HCT116 (cell line): ENCODE data around the gene CRMP1. TPM values are rescaled to one million over a fixed set of nuclear protein-coding genes. Genes with fewer than 3 reads are reported as not detected.

Experiments used
- ATAC-seq: fragments of 200-7000 bp; cut with Tn5 transposase; 2 replicates; pipeline ENCODE4 v1.9.1; 2020; ENCODE audit warnings: mild to moderate bottlenecking, moderate library complexity
- BruUV-seq: library from RNA; stranded (reverse); fragments of 400-500 nt; replicated peaks from 2 replicates; lab custom pipeline; 2021; lab: Mats Ljungman, UMichigan
- CTCF ChIA-PET: fragments of 300-600 bp; sonication (Branson Sonifier 250); formaldehyde crosslinking; loops from one replicate; lab custom pipeline; 2021; ENCODE audit warnings: antibody characterized with exemption; lab: Charles Lee
- POLR2A ChIA-PET: fragments of 300-600, 350-600 bp; sonication (Branson Sonifier 250); formaldehyde crosslinking; loops from one replicate; lab custom pipeline; 2021; ENCODE audit warnings: antibody characterized with exemption; lab: Charles Lee
- RAD21 ChIA-PET, 2 experiments: fragments of 300-600 bp; sonication (Branson Sonifier 250); formaldehyde crosslinking; loops; one replicate each; lab custom pipeline; 2023; ENCODE audit warnings: low total read pairs in 2 of 2; ENCODE audit not compliant: uncharacterized antibody in 2 of 2, unreplicated experiment in 2 of 2, low non-redundant PET in 1 of 2; lab: Charles Lee
- DNase-seq: peaks from one replicate; pipeline ENCODE4 v3.0.0-alpha.2; 2010; ENCODE audit warnings: low read depth, low spot score
- H2AFZ ChIP-seq: fragments of 200-600 bp; shearing (Covaris generic), sonication (generic); 2 replicates; pipeline ENCODE4 v1.6.1; 2017; ENCODE audit warnings: low read depth, mixed run types, mixed read lengths, antibody characterized with exemption, low read length; ENCODE audit not compliant: poor library complexity, severe bottlenecking
- H3K27ac ChIP-seq: 2 replicates; pipeline ENCODE4 v1.5.1; 2012; ENCODE audit warnings: low read depth, low read length
- H3K27me3 ChIP-seq: fragments of 200-600 bp; sonication (generic); 2 replicates; pipeline ENCODE4 v1.6.1; 2016; ENCODE audit warnings: mixed run types, low read length, mixed read lengths; ENCODE audit not compliant: insufficient read depth
- H3K36me3 ChIP-seq, 2 experiments: fragments of 200-500 bp in 1 of 2; fragments of 200-600 bp in 1 of 2; sonication (Bioruptor generic) in 1 of 2; sonication (generic) in 1 of 2; 2 replicates each; pipeline versions ENCODE4 v1.5.1 to v1.6.1; 2014 to 2016; ENCODE audit warnings: low read length in 2 of 2, inconsistent platforms in 1 of 2, mixed read lengths in 1 of 2, mixed run types in 1 of 2; ENCODE audit not compliant: insufficient read depth in 2 of 2, control insufficient read depth in 1 of 2
- H3K4me1 ChIP-seq, 2 experiments: fragments of 200-600 bp in 1 of 2; sonication (generic) in 1 of 2; 2 replicates each; pipeline versions ENCODE4 v1.5.1 to v1.6.1; 2012 to 2017; ENCODE audit warnings: low read length in 2 of 2, inconsistent platforms in 1 of 2, mild to moderate bottlenecking in 1 of 2, mixed read lengths in 1 of 2, mixed run types in 1 of 2, moderate library complexity in 1 of 2; ENCODE audit not compliant: insufficient read depth in 2 of 2, control insufficient read depth in 1 of 2
- H3K4me2 ChIP-seq: fragments of 200-600 bp; sonication (generic); 2 replicates; pipeline ENCODE4 v1.6.1; 2017; ENCODE audit warnings: mixed run types, low read length, mixed read lengths
- H3K4me3 ChIP-seq, 2 experiments: fragments of 200-600 bp in 1 of 2; sonication (generic) in 1 of 2; replicated peaks in 1 of 2; 2 replicates each; pipeline ENCODE4 v1.5.1; 2011 to 2016; ENCODE audit warnings: low read length in 2 of 2, control low read depth in 1 of 2, low read depth in 1 of 2, mild to moderate bottlenecking in 1 of 2, mixed read lengths in 1 of 2, mixed run types in 1 of 2
- H3K79me2 ChIP-seq: fragments of 200-600 bp; sonication (generic); 2 replicates; pipeline ENCODE4 v1.6.1; 2017; ENCODE audit warnings: mild to moderate bottlenecking, mixed run types, low read length, moderate library complexity, mixed read lengths; ENCODE audit not compliant: insufficient read depth
- H3K9ac ChIP-seq: fragments of 200-600 bp; sonication (generic); 2 replicates; pipeline ENCODE4 v1.6.1; 2016; ENCODE audit warnings: low read length, mixed read lengths
- H3K9me2 ChIP-seq: fragments of 200-600 bp; sonication (generic), shearing (Covaris generic); 2 replicates; pipeline ENCODE4 v1.6.1; 2017; ENCODE audit warnings: mixed run types, mild to moderate bottlenecking, moderate library complexity; ENCODE audit not compliant: insufficient read depth
- H3K9me3 ChIP-seq, 2 experiments: fragments of 200-500 bp in 1 of 2; fragments of 200-600 bp in 1 of 2; sonication (Bioruptor generic) in 1 of 2; sonication (generic) in 1 of 2; 2 replicates each; pipeline ENCODE4 v1.6.1; 2014 to 2017; ENCODE audit warnings: low read length in 2 of 2, mixed read lengths in 2 of 2, inconsistent platforms in 1 of 2, low read depth in 1 of 2, mild to moderate bottlenecking in 1 of 2, mixed run types in 1 of 2, moderate library complexity in 1 of 2; ENCODE audit not compliant: control insufficient read depth in 1 of 2, insufficient read depth in 1 of 2
- H4K20me1 ChIP-seq: fragments of 200-600 bp; sonication (generic), shearing (Covaris generic); 2 replicates; pipeline ENCODE4 v1.6.1; 2017; ENCODE audit warnings: mixed run types, mild to moderate bottlenecking, moderate library complexity; ENCODE audit not compliant: insufficient read depth
- ATF3 ChIP-seq: IDR thresholded peaks from 2 replicates; pipeline ENCODE4 v1.6.1; 2012
- CEBPB ChIP-seq: IDR thresholded peaks from 2 replicates; pipeline ENCODE4 v1.6.1; 2012; ENCODE audit warnings: low read depth
- CTCF ChIP-seq, 3 experiments: fragments of 200-600 bp in 1 of 3; sonication (generic) in 1 of 3; IDR thresholded peaks in 2 of 3; conservative IDR thresholded peaks in 1 of 3; 2 replicates each; pipeline ENCODE4 v1.5.1; 2012 to 2017; ENCODE audit warnings: low read depth in 2 of 3, low read length in 2 of 3, antibody characterized with exemption in 1 of 3, borderline replicate concordance in 1 of 3, control low read depth in 1 of 3, mild to moderate bottlenecking in 1 of 3, mixed read lengths in 1 of 3, mixed run types in 1 of 3, moderate library complexity in 1 of 3; ENCODE audit not compliant: insufficient read depth in 1 of 3
- EGR1 ChIP-seq: IDR thresholded peaks from 2 replicates; pipeline ENCODE4 v1.6.1; 2012; ENCODE audit warnings: low read depth
- ELF1 ChIP-seq: IDR thresholded peaks from 2 replicates; pipeline ENCODE4 v1.6.1; 2012; ENCODE audit warnings: low read depth, borderline replicate concordance
- EZH2 ChIP-seq: fragments of 200-600 bp; sonication (generic); IDR thresholded peaks from 2 replicates; pipeline ENCODE4 v1.6.1; 2017; ENCODE audit warnings: antibody characterized with exemption, mixed run types
- POLR2AphosphoS5 ChIP-seq: IDR thresholded peaks from 2 replicates; pipeline ENCODE4 v1.6.1; 2011; ENCODE audit warnings: mild to moderate bottlenecking, low read depth, low read length, moderate library complexity
- RAD21 ChIP-seq: IDR thresholded peaks from 2 replicates; pipeline ENCODE4 v1.6.1; 2012; ENCODE audit warnings: low read depth, mild to moderate bottlenecking
- SIN3A ChIP-seq: IDR thresholded peaks from 2 replicates; pipeline ENCODE4 v1.6.1; 2012; ENCODE audit warnings: low read depth
- SRF ChIP-seq: IDR thresholded peaks from 2 replicates; pipeline ENCODE4 v1.6.1; 2012; ENCODE audit warnings: low read depth
- TCF7L2 ChIP-seq: IDR thresholded peaks from 2 replicates; pipeline ENCODE4 v1.7.0; 2011; ENCODE audit warnings: borderline replicate concordance, inconsistent platforms; ENCODE audit not compliant: insufficient read depth, insufficient read length; ENCODE audit errors: extremely low read depth
- YY1 ChIP-seq: IDR thresholded peaks from 2 replicates; pipeline ENCODE4 v1.6.1; 2011; ENCODE audit warnings: low read length, low read depth, moderate library complexity, mild to moderate bottlenecking; ENCODE audit not compliant: insufficient replicate concordance; ENCODE audit errors: extremely low read depth
- intact Hi-C: fragments of 100-400 bp; cut with micrococcal nuclease; formaldehyde crosslinking; loops from 2 replicates; pipeline ENCODE4 v1.10.0; 2022
- total RNA-seq: library from RNA; stranded (reverse); gene quantifications from one replicate; pipeline ENCODE4 v1.2.1, GENCODE V29; 2021; ENCODE audit not compliant: unreplicated experiment
- TF ChIP-seq, protein P1 (sequence below): IDR thresholded peaks from 2 replicates; pipeline ENCODE4 v1.6.1; 2012

The CRMP1 gene
- total RNA-seq, 1 experiment from 2014 or later: not detected

- no peaks in the 10 kb centered on the region for H4K20me1 ChIP-seq
- no peak overlapping the region for H3K4me2 ChIP-seq
- RAD21 ChIA-PET: no interaction called here
- no peaks in the 10 kb centered on the region for H3K9me3 ChIP-seq
- no peak overlapping the region for H3K9ac ChIP-seq
- no peak for TF ChIP-seq EZH2
- TF ChIP-seq SRF: no peak
- TF ChIP-seq TCF7L2: no peak
- TF ChIP-seq YY1: no peak
- no peak for TF ChIP-seq SIN3A
- TF ChIP-seq ELF1: no peak
- TF ChIP-seq, all 23 proteins: peak for 0
- Histone ChIP-seq H3K36me3 (no peaks in the 10 kb centered on the region), H2AFZ (no peak overlapping the region), H3K4me3 (no peak overlapping the region), H3K4me1 (no peaks in the 10 kb centered on the region), H3K79me2 (no peaks in the 10 kb centered on the region), H3K27ac (no peak overlapping the region), H3K27me3 (peaks cover 74% of the 10 kb centered on the region), H3K9me2 (no peaks in the 10 kb centered on the region)
- no TSS peak for BruUV-seq
- ChIA-PET CTCF (no interaction called here), POLR2A (no interaction called here)
- DNase-seq (no peak), ATAC-seq (no peak)
- intact Hi-C loops: no loop called here
Observed at GRCh38 chr4:5851637-5852301, 41.1 kb downstream of the CRMP1 start.

DNA sequence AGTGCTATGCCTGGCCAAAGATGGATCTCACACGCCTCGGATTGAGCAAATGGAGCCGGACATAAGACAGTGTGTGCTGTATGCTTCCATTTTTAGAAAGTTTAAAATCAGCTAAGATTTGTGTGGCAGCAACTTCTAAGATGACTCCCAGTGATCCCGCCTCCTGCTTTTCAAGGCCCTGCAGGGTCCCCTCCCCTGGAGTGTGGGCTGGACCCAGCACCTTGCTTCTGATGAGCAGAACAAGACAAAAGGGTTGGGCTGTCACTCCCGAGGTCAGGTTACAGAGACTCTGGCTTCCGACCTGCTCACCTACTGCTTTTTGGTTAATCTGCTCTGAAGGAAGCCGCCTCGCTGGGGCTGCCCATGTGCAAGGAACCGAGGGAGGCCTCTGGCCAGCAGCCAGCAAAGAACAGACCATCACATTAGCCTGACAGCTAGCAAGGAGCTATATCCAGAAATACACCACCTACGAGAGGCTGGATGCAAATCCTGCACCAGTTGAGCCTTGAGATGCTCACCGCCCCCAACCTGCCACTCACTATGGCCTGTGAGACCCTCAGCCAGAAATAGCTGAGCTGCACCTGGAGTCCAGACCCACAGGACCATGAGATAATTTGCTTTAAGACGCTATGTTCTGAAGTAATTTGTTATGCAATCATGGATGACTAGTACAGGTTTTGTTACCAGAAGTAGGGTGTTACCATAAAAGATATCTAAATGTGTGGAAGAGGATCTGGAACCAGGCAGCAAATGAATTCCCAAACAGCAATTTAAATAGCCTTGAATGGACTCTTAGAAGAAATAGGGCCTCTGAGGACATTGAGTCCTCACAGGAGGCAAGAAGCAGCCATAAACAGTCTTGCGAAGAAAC, 47.6 kb downstream of the CRMP1 start:
- intact Hi-C loops: no loop called here
- Histone ChIP-seq H3K4me2 (no peak overlapping the region), H3K36me3 (no peaks in the 10 kb centered on the region), H3K9me3 (no peaks in the 10 kb centered on the region), H3K9ac (no peak overlapping the region), H3K4me1 (no peaks in the 10 kb centered on the region), H4K20me1 (no peaks in the 10 kb centered on the region), H3K27me3 (peaks cover 55% of the 10 kb centered on the region), H3K9me2 (no peaks in the 10 kb centered on the region), H3K79me2 (no peaks in the 10 kb centered on the region), H3K4me3 (no peak overlapping the region), H3K27ac (no peak overlapping the region), H2AFZ (no peak overlapping the region)
- BruUV-seq: no TSS peak
- no peak for ATAC-seq
- CTCF ChIA-PET: no interaction called here
- DNase-seq: no peak
- RAD21 ChIA-PET: no interaction called here
- POLR2A ChIA-PET: no interaction called here
- no peak for TF ChIP-seq EGR1
- no peak for TF ChIP-seq SIN3A
- no peak for TF ChIP-seq POLR2AphosphoS5
- TF ChIP-seq, protein P1, sequence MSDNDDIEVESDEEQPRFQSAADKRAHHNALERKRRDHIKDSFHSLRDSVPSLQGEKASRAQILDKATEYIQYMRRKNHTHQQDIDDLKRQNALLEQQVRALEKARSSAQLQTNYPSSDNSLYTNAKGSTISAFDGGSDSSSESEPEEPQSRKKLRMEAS: no peak
- no peak for TF ChIP-seq CTCF (IDR thresholded peaks at IDR 0.05 in 2 of 3, conservative IDR thresholded peaks at IDR 0.05 in 1 of 3; ENCODE audit: borderline replicate concordance in 1 of 3, insufficient read depth in 1 of 3, low read depth in 2 of 3, low read length in 2 of 3)
- TF ChIP-seq RAD21: no peak
- TF ChIP-seq CEBPB: no peak
- TF ChIP-seq ATF3: no peak
- TF ChIP-seq YY1: no peak
